NCI-H1930 (cell line): ENCODE results near the gene RANBP1.

Source experiments
- DNase-seq, 2 experiments: peaks; one replicate each; lab custom pipeline; 2025; lab: John Stamatoyannopoulos, UW

RANBP1 gene

GRCh38 chr22:20136603-20136873, 20.6 kb downstream of the RANBP1 start:
- no peak for DNase-seq

DNA sequence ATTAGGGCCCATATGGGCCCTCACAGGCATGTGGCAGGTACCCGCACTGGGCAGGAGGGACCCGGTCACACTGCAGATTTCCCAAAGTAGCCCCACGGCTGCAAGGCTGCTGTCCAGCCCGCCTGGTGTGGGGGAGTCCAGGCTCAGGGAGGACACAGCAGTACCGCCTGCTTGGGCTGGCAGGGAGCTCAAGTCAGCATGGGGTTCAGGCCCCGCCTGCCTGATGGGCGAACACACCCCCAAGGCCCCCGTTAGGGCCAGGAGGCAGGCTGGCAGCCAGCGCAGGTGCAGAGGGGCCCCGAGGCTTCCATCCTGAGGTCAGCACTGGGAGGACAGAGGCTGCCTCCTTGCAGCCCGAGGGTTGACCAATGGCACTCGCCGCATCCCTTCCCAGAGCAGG, 21.2 kb downstream of the RANBP1 start:
- DNase-seq, result no peak

DNA sequence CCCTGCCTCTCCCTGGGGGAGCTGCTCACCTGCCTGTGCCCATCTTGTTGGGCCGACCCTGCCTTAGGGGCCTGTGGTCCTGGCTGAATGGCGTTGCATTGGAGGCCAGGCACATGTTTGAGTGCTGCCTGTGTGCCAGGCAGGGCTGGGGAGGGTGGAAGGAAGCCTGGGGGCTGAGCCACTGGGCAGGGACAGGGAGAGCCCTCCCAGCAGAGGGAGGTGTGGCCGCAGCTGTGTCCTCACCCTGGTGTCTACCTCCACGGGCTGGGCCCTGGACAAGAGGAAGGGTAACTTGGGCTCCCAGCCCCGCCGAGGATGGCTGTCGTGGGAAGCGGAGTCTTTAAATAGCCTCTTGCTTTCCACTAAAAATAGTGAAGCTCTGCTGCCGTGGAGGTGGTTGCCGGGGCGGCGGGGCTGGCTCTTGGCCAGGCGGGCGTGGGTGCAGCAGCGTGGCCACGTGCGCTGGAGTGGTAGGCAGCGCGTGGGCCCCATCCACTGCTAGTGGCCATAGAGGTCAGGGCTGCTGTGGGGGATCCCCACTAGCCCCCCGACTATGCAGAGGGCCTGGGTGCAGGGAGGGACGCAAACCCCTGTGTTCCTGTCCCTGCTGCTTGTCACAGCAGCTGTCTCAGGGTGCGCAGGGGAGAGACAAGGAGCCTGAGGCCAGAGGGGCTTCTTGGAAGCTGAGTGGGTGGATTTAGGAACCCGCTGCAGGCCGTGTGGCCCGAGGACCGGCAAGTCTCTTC, 21.9 kb downstream of the RANBP1 start:
- no peak for DNase-seq

GRCh38 chr22:20138417-20138738, 22.5 kb downstream of the RANBP1 start:
- no peak for DNase-seq

GRCh38 chr22:20138868-20139267, 23.0 kb downstream of the RANBP1 start:
- DNase-seq, result no peak

DNA sequence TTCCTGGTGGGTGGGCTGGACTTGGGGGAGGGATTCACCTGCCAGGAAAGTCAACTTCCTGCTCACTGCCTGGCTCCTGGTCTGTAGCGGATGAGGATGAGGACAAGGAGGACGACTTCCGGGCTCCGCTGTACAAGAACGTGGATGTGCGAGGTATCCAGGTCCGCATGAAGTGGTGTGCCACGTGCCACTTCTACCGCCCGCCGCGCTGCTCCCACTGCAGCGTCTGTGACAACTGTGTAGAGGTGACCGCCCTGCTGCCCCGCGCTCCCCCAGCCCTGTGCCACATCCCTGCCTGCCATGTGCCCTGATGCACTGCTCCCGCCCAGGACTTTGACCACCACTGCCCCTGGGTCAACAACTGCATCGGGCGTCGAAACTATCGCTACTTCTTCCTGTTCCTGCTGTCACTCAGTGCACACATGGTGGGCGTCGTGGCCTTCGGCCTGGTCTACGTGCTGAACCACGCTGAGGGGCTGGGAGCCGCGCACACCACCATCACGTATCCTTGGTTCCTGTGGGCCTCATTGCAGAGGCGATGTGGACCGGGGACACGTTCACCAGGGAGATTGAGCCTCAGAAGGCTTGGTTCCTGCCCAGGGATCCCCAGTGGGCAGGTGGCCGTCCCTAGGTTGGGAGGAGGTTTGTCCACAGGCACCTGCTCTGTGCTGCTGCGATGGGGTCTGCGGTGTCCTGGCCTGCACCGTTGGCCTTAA, 23.6 kb downstream of the RANBP1 start:
- DNase-seq, result no peak

DNA sequence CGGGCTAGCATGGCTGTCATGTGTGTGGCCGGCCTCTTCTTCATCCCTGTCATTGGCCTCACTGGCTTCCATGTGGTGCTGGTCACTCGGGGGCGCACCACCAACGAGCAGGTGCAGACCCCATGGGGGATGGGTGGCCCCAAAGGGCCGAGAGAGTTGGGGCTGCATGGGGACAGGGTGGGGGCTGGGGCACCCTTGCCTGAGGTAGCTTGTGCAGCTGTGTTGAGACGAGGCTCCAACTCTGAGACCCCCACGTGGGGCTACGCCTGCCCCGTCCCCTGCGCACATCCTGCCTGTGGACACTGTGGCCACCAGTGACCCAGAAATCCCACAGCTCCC, 24.2 kb downstream of the RANBP1 start:
- DNase-seq, result no peak

DNA sequence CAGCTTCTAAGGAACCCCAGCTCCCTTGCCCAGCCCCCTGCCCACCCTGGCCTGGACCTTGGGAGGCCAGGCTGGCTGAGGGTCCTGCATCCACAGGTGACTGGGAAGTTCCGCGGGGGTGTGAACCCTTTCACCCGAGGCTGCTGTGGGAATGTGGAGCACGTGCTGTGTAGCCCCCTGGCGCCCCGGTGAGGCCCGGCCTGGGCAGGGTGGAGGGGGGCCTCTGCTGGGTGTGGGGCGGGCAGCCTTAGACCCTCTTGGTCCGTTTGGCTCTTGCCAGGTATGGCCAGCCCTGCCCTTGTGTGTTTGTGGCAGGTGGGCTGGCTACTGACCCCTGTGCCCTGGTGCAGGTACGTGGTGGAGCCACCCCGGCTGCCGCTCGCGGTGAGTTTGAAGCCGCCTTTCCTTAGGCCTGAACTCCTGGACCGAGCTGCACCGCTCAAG, 24.6 kb downstream of the RANBP1 start:
- DNase-seq, result no peak

- DNase-seq, result no peak
Measured at GRCh38 chr22:20141186-20142077, 25.5 kb downstream of the RANBP1 start.

DNA sequence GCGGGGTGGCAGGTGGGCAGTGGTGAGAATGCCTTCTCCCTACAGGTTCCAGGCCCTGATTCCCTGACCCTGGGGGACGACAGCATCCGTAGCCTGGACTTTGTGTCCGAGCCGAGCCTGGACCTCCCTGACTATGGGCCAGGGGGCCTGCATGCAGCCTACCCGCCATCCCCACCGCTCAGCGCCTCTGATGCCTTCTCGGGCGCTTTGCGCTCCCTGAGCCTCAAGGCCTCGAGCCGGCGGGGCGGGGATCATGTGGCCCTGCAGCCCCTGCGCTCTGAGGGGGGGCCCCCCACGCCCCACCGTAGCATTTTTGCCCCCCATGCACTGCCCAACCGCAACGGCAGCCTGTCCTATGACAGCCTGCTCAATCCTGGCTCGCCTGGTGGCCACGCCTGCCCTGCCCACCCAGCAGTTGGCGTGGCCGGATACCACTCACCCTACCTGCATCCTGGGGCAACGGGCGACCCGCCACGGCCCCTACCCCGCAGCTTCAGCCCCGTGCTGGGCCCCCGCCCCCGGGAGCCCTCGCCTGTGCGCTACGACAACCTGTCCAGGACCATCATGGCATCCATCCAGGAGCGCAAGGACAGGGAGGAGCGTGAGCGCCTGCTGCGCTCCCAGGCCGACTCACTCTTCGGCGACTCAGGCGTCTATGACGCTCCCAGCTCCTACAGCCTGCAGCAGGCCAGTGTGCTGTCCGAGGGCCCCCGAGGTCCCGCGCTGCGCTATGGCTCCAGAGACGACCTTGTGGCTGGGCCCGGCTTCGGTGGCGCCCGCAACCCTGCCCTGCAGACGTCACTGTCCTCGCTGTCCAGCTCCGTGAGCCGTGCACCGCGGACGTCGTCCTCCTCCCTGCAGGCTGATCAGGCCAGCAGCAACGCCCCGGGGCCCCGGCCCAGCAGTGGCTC, 27.1 kb downstream of the RANBP1 start:
- DNase-seq, result no peak

DNA sequence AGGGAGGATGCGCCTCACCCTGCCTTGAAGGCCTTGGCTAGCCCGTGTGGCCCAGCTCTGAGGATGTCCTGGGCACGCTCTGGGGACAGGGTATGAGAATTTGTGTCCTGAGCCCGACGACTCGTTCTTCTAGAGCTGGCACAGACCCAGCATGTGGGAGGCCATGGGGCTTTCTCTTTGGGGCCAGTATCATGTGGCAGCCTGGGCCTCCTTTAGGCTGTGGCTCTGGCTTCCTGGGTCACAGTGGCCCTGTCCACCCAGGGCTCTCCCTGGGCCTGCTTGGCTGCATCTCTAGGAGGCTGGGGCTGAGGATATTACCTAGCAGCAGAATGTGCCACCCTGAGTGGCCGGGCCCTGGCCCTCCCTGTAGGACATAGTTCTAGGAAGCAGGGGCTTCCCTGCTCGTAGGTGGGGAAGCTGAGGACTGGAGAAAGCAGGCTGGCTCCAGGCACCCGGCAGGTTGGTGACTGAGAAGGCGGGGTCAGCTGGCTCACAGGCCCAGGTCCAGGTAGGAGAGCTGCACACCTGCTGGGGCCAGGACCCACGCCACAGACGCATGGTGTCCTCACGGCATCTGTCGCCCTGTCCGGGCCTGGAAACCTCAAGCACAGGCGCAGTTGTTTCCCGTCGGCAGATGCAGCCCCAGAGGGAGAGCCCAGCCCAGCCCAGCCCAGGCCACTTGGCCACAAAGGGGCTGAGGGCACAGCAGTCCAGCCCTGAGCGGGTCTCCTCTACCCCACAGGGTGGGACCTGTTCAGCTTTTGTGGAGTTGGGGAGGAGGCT, 28.2 kb downstream of the RANBP1 start:
- no peak for DNase-seq

DNA sequence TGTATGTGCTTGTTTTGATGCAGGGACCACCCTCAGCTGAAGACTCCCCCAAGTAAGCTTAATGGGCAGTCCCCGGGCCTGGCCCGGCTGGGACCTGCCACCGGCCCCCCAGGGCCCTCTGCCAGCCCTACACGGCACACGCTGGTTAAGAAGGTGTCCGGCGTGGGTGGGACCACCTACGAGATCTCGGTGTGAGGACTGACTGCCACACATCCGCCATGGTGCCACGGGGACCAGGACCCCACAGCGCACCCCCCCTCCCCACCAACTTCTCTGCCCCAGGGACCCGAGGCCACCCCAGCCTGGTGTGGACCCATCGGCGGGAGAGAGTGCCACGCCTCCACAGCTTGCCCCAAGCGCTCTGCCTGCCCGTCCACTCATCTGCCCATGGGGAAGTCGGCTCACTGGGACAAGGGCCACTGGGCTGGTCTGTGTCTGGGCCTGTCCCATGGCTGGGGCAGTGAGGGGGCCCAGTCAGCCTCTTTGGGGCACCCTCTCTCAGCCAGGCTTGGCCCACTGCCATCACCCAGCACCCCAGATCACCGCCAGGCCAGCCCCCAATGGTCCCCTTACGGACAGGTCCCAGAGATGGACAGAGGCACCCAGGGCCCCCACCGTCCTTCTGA, 29.4 kb downstream of the RANBP1 start:
- DNase-seq, result no peak

- no peak for DNase-seq
Measured at GRCh38 chr22:20145832-20146223, 29.9 kb downstream of the RANBP1 start.

GRCh38 chr22:20146777-20147176, 30.9 kb downstream of the RANBP1 start:
- no peak for DNase-seq

DNA sequence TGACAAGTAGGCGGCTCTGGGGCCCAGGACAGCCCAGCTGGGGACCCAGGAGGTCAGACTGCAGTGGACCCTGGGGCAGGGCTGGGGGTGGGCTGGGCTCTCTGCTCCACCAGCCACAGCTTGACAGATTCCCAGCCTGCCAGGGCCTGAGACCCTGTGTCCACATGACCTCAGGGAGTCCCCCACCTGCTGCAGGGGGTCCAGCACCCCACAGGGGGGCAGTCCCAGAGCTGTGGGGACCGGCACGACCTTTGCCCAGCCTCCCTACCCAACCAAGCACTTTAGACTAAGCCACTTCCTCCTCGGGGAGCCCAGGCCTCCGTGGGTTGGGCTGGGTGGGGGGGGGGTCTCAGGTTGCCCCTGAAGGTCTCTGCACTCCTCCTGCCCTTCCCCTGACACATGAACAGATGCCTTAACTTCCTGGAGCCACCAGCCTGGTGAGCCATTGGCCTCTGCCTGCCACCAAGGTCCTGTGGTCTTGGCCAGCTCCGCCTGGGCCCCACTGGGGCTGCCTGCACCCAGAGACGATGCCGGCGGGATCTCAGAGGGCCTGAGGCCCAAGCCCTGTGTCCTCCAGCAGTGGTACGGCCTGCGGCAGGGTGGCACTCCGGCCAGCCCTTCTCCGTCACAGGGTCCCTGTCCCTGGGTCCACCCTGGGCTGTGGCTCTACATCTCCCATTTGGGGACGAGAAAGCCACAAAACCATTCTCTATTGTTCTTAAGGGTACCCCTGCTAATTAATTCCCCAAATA, 31.5 kb downstream of the RANBP1 start:
- DNase-seq, result no peak

GRCh38 chr22:20148414-20148813, 32.5 kb downstream of the RANBP1 start:
- no peak for DNase-seq

DNA sequence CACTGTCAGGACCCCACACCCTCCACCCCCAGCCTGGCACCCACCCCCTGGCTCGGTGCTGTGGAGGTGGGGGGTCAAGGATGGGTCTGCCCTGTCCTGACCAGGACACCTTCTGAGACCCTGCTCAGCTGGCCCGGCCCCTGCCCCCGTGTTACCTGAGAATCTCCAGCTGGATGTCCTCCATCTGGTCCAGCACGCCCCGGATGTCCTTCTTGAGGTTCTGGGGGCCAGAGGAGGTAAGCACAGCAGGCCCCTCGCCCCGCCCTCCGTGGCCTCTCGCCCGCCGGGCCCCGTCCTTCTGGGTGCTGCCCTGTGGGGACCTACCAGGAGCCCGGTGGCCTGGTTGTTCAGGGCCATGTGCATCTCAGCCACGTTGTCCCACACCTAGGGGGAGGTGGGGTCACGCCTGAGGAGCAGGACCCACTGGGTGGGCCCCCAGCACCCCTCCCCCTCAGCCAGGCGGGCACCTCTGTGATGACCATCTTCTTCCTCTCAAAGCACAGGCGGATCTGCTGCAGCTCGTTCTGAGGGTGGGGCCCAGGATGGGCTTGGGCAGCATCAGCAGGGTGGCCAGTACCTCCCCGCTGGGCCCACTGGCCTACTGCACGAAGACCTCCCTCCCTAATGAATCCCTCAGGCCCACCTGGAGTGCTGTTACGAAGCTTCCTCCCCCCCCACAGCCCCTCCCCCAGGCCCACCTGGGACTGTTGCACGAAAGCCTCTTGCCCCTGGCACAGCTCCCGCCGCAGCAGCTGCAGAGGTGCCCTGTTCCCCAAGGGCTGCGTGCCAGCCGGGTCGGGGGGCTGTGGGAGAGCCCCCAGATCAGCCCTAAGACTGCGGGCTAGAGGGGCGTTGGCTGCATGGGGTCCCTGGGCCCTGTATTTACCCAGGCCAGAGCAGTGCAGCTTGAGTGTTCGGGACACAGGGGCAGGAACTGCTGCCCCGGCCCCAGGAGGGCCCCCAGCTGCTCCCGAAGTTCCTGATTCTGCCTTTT, 33.6 kb downstream of the RANBP1 start:
- no peak for DNase-seq

DNA sequence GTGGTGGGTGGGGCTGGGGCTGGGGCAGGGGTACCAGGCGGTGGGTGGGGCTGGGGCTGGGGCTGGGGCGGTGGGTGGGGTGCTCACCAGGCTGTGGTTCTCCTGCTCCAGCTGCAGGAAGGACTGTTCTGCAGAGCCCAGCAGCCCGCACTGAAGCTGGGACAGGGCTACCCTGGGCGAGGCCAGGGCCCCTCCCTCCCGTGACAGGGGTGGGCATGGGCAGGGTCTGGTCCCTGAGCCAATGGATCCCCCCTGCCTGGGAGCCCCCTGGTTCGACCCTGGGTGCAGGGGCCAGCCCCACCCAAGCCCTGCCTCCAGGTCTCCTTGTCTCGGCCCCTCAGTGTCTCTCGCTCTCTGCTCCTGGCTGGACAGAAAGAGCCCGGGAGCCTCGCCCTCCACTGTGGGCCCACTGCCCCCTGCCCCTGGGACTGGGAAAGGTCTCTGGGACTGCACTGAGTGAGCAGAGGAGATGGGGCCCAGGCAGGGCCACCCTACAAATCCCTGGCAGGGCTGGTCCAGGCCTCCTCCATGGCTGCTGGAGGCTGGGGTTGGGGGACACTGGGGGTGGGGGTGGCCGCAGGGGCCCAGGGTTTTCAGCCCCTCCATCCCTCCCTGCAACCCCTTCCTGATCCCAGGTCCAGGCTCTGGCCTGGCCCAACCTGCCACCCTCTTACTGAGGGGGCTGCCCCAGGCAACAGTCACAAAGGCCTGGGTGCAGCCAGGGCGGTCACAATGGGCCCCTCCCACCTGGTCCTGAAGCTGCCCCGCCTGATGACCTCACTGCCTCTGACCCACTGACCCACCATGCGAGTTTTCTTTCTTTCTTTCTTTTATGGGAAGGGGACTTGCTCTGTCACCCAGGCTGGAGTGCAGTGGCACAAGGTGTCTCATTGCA, 34.7 kb downstream of the RANBP1 start, which contains the start of gene CCDC188:
Gene CCDC188 (minus strand): TSS at position 675 of the 895 bp plus-strand sequence. CDS start 69 bp downstream, at position 606.
- no peak for DNase-seq
